Mucosa of gallbladder (tissue), 1 donor: ENCODE measurements around the gene PAX7. TPM values are rescaled to one million over a fixed set of nuclear protein-coding genes. Genes with fewer than 3 reads are reported as not detected.

Source experiments
- DNase-seq: peaks from one replicate; pipeline ENCODE4 v3.0.0-alpha.2; 2020; ENCODE audit warnings: low spot score
- total RNA-seq: library from RNA; stranded (reverse); gene quantifications from one replicate; pipeline ENCODE4 v1.2.1, GENCODE V29; 2021
- donor health status: DM: no; HTN: no; CAD: no.

The PAX7 gene
- total RNA-seq, 1 donor from 2014 or later, result not detected

GRCh38 chr1:18618546-18619466 is 11.8 kb upstream of the PAX7 start:
- DNase-seq, result no peak

- DNase-seq, result no peak
Measured at GRCh38 chr1:18619467-18619835, 11.2 kb upstream of the PAX7 start.

- DNase-seq, result no peak
Measured at GRCh38 chr1:18628511-18628910, 2.1 kb upstream of the PAX7 start.

- DNase-seq, result no peak
Measured at GRCh38 chr1:18629659-18630510, 761 bp upstream of the PAX7 start.

- no peak for DNase-seq
Measured at GRCh38 chr1:18631496-18632217, 1.0 kb downstream of the PAX7 start.

GRCh38 chr1:18632218-18632588 is 1.6 kb downstream of the PAX7 start:
- DNase-seq, result no peak

- DNase-seq, result no peak
Measured at GRCh38 chr1:18632783-18633421, 2.3 kb downstream of the PAX7 start.

- no peak for DNase-seq
Measured at GRCh38 chr1:18633422-18634155, 2.9 kb downstream of the PAX7 start.

GRCh38 chr1:18634276-18634675 is 3.6 kb downstream of the PAX7 start:
- DNase-seq, result no peak

GRCh38 chr1:18635070-18635577 is 4.5 kb downstream of the PAX7 start:
- DNase-seq, result no peak

GRCh38 chr1:18635891-18636595 is 5.4 kb downstream of the PAX7 start:
- no peak for DNase-seq

GRCh38 chr1:18636596-18637508 is 6.2 kb downstream of the PAX7 start:
- DNase-seq, result no peak

- no peak for DNase-seq
Measured at GRCh38 chr1:18637511-18637960, 6.9 kb downstream of the PAX7 start.

- DNase-seq, result no peak
Measured at GRCh38 chr1:18637962-18638834, 7.6 kb downstream of the PAX7 start.

- DNase-seq, result no peak
Measured at GRCh38 chr1:18638835-18639364, 8.3 kb downstream of the PAX7 start.

GRCh38 chr1:18639368-18640055 is 8.9 kb downstream of the PAX7 start:
- no peak for DNase-seq
